Neural cell (in vitro differentiated cells): Measurements from ENCODE around the gene TBC1D16. TPM values are rescaled to one million over a fixed set of nuclear protein-coding genes. Genes with fewer than 3 reads are reported as not detected.

Source experiments
- H2AFZ ChIP-seq: fragments of 200-600, 300-800 bp; sonication (generic), shearing (Covaris generic); 2 replicates; pipeline ENCODE4 v1.6.0; 2014; ENCODE audit warnings: low read depth, mild to moderate bottlenecking, antibody characterized with exemption, low read length, moderate library complexity
- H3F3A ChIP-seq: fragments of 200-600 bp; shearing (Covaris generic); 2 replicates; pipeline ENCODE4 v1.6.1; 2016; ENCODE audit warnings: mild to moderate bottlenecking, moderate library complexity, mixed read lengths, antibody characterized with exemption, low read length; ENCODE audit not compliant: insufficient read depth, poor library complexity, severe bottlenecking
- H3K27ac ChIP-seq: fragments of 200-600, 300-800 bp; sonication (generic), shearing (Covaris generic); 2 replicates; pipeline ENCODE4 v1.5.1; 2014; ENCODE audit warnings: mild to moderate bottlenecking, low read length, moderate library complexity
- H3K27me3 ChIP-seq: fragments of 300-800, 200-600 bp; sonication (generic), shearing (Covaris generic); 2 replicates; pipeline ENCODE4 v1.6.0; 2014; ENCODE audit warnings: mild to moderate bottlenecking, low read depth, low read length, moderate library complexity; ENCODE audit not compliant: insufficient read depth
- H3K36me3 ChIP-seq: fragments of 300-800, 200-600 bp; sonication (generic), shearing (Covaris generic); 2 replicates; pipeline ENCODE4 v1.5.1; 2014; ENCODE audit warnings: mild to moderate bottlenecking, antibody characterized with exemption, low read length, moderate library complexity; ENCODE audit not compliant: insufficient read depth
- H3K4me2 ChIP-seq: fragments of 300-800, 200-600 bp; sonication (generic), shearing (Covaris generic); 2 replicates; pipeline ENCODE4 v1.6.0; 2014; ENCODE audit warnings: mild to moderate bottlenecking, low read length
- H3K4me3 ChIP-seq: fragments of 300-800, 200-600 bp; sonication (generic), shearing (Covaris generic); 2 replicates; pipeline ENCODE4 v1.5.1; 2014; ENCODE audit warnings: mild to moderate bottlenecking, low read length, moderate library complexity
- H3K79me2 ChIP-seq: fragments of 200-600 bp; shearing (Covaris generic); replicated peaks from 2 replicates; pipeline ENCODE4 v1.6.0; 2014; ENCODE audit warnings: mild to moderate bottlenecking, low read length, moderate library complexity; ENCODE audit not compliant: insufficient read depth
- H3K9ac ChIP-seq: fragments of 300-800, 200-600 bp; sonication (generic), shearing (Covaris generic); 2 replicates; pipeline ENCODE4 v1.6.1; 2016; ENCODE audit warnings: mild to moderate bottlenecking, low read length, mixed read lengths
- H3K9me2 ChIP-seq: fragments of 200-600 bp; shearing (Covaris generic); 2 replicates; pipeline ENCODE4 v1.6.1; 2016; ENCODE audit warnings: mild to moderate bottlenecking, low read length, mixed read lengths; ENCODE audit not compliant: insufficient read depth
- H3K9me3 ChIP-seq: fragments of 200-600, 300-800 bp; sonication (generic), shearing (Covaris generic); 2 replicates; pipeline ENCODE4 v1.6.1; 2016; ENCODE audit warnings: mild to moderate bottlenecking, mixed run types, low read length, moderate library complexity, mixed read lengths
- H4K20me1 ChIP-seq: fragments of 200-600 bp; shearing (Covaris generic); 2 replicates; pipeline ENCODE4 v1.6.1; 2016; ENCODE audit warnings: mild to moderate bottlenecking, mixed run types; ENCODE audit not compliant: insufficient read depth
- EZH2 ChIP-seq: fragments of 200-600, 300-800 bp; shearing (Covaris generic), sonication (generic); IDR thresholded peaks from 2 replicates; pipeline ENCODE4 v1.6.1; 2014; ENCODE audit warnings: antibody characterized with exemption, low read length, borderline replicate concordance, mild to moderate bottlenecking; ENCODE audit not compliant: insufficient read depth, poor library complexity, severe bottlenecking
- MXI1 ChIP-seq: fragments of 450-650 bp; conservative IDR thresholded peaks from 2 replicates; pipeline ENCODE4 v1.6.1; 2014; ENCODE audit warnings: antibody characterized with exemption, mild to moderate bottlenecking; ENCODE audit not compliant: poor library complexity, severe bottlenecking
- POLR2AphosphoS5 ChIP-seq: IDR thresholded peaks from 2 replicates; pipeline ENCODE4 v1.6.1; 2012
- RAD21 ChIP-seq: fragments of 450-650 bp; conservative IDR thresholded peaks from 2 replicates; pipeline ENCODE4 v1.6.1; 2014; ENCODE audit warnings: antibody characterized with exemption, mild to moderate bottlenecking, moderate library complexity
- SMC3 ChIP-seq: fragments of 450-650 bp; conservative IDR thresholded peaks from 2 replicates; pipeline ENCODE4 v1.6.1; 2014; ENCODE audit warnings: antibody characterized with exemption, mild to moderate bottlenecking, moderate library complexity; ENCODE audit not compliant: poor library complexity
- TAF1 ChIP-seq: IDR thresholded peaks from 2 replicates; pipeline ENCODE4 v1.6.1; 2012; ENCODE audit warnings: low read depth
- polyA plus RNA-seq: library from polyadenylated mRNA; depleted of rRNA; stranded (reverse); fragments of >200 nt; gene quantifications from 2 replicates; pipeline ENCODE4 v1.2.3, GENCODE V29; 2014
- TF ChIP-seq, protein P1 (sequence below): IDR thresholded peaks from 2 replicates; pipeline ENCODE4 v1.6.1; 2012; ENCODE audit warnings: borderline replicate concordance
- TF ChIP-seq, protein P2 (sequence below): fragments of 450-650 bp; IDR thresholded peaks from 2 replicates; pipeline ENCODE4 v1.5.1; 2014; ENCODE audit warnings: antibody characterized with exemption, mild to moderate bottlenecking, moderate library complexity; ENCODE audit not compliant: poor library complexity, severe bottlenecking

Gene TBC1D16
- polyA plus RNA-seq, 1 donor from 2014 or later, result 19.8 TPM

DNA sequence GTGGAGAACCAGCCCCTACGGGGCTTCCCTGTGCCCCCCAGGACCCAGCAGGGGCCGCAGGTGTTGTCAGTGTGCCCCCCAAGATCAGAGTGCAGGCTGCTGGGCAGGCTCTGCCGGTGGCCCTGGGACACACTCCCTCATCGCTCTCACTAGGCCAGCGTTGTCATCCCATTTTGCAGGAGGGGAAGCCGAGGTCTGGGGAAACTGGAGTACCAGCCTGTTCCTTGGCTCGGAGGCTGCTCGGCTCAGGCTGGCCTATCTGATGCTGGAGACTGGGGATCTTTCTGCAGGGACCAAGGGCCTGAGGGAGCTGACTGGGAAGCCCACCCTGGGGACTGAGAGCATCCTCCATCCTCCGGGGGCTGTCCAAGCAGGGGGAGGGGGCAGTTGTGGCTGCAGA, 122.2 kb downstream of the TBC1D16 start:
- no peaks in the 10 kb centered on the region for H3K36me3 ChIP-seq
- H3K4me3 ChIP-seq, result no peak overlapping the region
- H2AFZ ChIP-seq, result no peak overlapping the region
- H3K9me2 ChIP-seq, result no peaks in the 10 kb centered on the region
- H4K20me1 ChIP-seq, result no peaks in the 10 kb centered on the region
- no peak overlapping the region for H3K9ac ChIP-seq
- TF ChIP-seq MXI1 (no peak), RAD21 (no peak)
- H3F3A ChIP-seq, result no peaks in the 10 kb centered on the region
- no peak overlapping the region for H3K4me2 ChIP-seq
- H3K9me3 ChIP-seq, result no peaks in the 10 kb centered on the region
- H3K27me3 ChIP-seq, result no peaks in the 10 kb centered on the region
- no peak overlapping the region for H3K27ac ChIP-seq
- no peaks in the 10 kb centered on the region for H3K79me2 ChIP-seq

DNA sequence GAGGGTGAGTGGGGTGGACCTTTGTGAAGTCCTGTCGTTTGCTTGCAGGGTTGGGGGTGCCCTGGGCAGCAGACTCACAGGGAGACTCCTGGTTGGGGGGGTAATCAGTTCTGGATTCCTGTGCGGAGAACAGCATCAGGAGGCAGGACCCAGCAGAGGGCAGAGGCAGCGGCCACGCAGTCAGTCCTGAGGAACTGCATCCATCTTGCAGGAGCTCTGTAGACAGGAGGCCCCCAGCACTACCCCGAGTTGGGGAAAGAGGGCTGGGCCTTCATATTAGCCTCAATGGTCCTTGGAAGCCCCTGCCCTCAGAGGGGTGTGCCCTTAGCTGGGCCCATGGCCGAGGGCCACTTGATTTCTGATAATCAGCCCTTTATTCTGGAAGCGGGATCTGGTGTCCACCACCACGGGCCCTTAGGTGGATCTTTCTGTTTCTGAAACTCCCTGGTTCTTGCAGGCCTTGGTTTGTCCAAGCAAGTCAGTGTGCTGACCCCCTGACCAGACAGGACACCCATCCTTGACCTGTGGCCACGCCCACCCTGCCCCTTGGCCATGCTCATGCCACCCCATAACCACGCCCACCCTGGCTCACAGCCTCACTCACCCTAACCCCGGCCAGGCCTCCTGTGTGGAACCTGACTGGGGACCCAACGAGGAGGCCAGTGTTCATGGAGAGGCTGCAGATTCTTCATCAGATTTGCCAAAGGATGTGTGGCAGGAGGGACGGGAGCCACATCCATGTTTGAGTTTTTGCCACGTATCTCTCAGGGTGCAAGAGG, 122.9 kb downstream of the TBC1D16 start:
- TF ChIP-seq, protein P1, sequence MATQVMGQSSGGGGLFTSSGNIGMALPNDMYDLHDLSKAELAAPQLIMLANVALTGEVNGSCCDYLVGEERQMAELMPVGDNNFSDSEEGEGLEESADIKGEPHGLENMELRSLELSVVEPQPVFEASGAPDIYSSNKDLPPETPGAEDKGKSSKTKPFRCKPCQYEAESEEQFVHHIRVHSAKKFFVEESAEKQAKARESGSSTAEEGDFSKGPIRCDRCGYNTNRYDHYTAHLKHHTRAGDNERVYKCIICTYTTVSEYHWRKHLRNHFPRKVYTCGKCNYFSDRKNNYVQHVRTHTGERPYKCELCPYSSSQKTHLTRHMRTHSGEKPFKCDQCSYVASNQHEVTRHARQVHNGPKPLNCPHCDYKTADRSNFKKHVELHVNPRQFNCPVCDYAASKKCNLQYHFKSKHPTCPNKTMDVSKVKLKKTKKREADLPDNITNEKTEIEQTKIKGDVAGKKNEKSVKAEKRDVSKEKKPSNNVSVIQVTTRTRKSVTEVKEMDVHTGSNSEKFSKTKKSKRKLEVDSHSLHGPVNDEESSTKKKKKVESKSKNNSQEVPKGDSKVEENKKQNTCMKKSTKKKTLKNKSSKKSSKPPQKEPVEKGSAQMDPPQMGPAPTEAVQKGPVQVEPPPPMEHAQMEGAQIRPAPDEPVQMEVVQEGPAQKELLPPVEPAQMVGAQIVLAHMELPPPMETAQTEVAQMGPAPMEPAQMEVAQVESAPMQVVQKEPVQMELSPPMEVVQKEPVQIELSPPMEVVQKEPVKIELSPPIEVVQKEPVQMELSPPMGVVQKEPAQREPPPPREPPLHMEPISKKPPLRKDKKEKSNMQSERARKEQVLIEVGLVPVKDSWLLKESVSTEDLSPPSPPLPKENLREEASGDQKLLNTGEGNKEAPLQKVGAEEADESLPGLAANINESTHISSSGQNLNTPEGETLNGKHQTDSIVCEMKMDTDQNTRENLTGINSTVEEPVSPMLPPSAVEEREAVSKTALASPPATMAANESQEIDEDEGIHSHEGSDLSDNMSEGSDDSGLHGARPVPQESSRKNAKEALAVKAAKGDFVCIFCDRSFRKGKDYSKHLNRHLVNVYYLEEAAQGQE, result no peak
- TF ChIP-seq, protein P2, sequence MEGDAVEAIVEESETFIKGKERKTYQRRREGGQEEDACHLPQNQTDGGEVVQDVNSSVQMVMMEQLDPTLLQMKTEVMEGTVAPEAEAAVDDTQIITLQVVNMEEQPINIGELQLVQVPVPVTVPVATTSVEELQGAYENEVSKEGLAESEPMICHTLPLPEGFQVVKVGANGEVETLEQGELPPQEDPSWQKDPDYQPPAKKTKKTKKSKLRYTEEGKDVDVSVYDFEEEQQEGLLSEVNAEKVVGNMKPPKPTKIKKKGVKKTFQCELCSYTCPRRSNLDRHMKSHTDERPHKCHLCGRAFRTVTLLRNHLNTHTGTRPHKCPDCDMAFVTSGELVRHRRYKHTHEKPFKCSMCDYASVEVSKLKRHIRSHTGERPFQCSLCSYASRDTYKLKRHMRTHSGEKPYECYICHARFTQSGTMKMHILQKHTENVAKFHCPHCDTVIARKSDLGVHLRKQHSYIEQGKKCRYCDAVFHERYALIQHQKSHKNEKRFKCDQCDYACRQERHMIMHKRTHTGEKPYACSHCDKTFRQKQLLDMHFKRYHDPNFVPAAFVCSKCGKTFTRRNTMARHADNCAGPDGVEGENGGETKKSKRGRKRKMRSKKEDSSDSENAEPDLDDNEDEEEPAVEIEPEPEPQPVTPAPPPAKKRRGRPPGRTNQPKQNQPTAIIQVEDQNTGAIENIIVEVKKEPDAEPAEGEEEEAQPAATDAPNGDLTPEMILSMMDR, result no peak
- TF ChIP-seq TAF1 (no peak), SMC3 (no peak), RAD21 (no peak), EZH2 (no peak), MXI1 (no peak), POLR2AphosphoS5 (no peak)
- Histone ChIP-seq H3K27me3 (no peaks in the 10 kb centered on the region), H3F3A (no peaks in the 10 kb centered on the region), H3K79me2 (no peaks in the 10 kb centered on the region), H4K20me1 (no peaks in the 10 kb centered on the region), H2AFZ (no peak overlapping the region), H3K4me2 (no peak overlapping the region), H3K9me2 (no peaks in the 10 kb centered on the region), H3K9me3 (no peaks in the 10 kb centered on the region), H3K9ac (no peak overlapping the region), H3K27ac (no peak overlapping the region), H3K4me3 (no peak overlapping the region), H3K36me3 (no peaks in the 10 kb centered on the region)
